HUES64 (cell line): Measurements from ENCODE around the gene BHLHE41.
A peak's percentile ranks its signal among the peaks of the same experiment; 100 is the strongest.

Experiments used
- H3K27ac ChIP-seq: 2 replicates; pipeline ENCODE4 v1.7.0; 2013; ENCODE audit warnings: low read depth, low read length, inconsistent platforms
- H3K27me3 ChIP-seq: 2 replicates; pipeline ENCODE4 v1.6.1; 2013; ENCODE audit warnings: mild to moderate bottlenecking, low read length; ENCODE audit not compliant: insufficient read depth
- H3K36me3 ChIP-seq: 2 replicates; pipeline ENCODE4 v1.6.1; 2013; ENCODE audit warnings: mild to moderate bottlenecking, low read length; ENCODE audit not compliant: insufficient read depth
- H3K4me1 ChIP-seq: 2 replicates; pipeline ENCODE4 v1.6.1; 2013; ENCODE audit warnings: mild to moderate bottlenecking, low read length, moderate library complexity; ENCODE audit not compliant: insufficient read depth
- H3K4me3 ChIP-seq: 2 replicates; pipeline ENCODE4 v1.5.1; 2013; ENCODE audit warnings: mild to moderate bottlenecking, low read length, moderate library complexity
- H3K9ac ChIP-seq: 2 replicates; pipeline ENCODE4 v1.6.1; 2013; ENCODE audit warnings: mild to moderate bottlenecking, low read depth, low read length
- H3K9me3 ChIP-seq: 2 replicates; pipeline ENCODE4 v1.6.1; 2013; ENCODE audit warnings: low read depth, low read length; ENCODE audit not compliant: insufficient read depth
- WGBS: fragments of 150-250, 120-280 bp; methylation state at CpG from one replicate; pipeline ENCODE4 v1.1.7; 2013; ENCODE audit warnings: missing lambda C conversion rate; 5-methylcytosine and 5-hydroxymethylcytosine counted together

The BHLHE41 gene

DNA sequence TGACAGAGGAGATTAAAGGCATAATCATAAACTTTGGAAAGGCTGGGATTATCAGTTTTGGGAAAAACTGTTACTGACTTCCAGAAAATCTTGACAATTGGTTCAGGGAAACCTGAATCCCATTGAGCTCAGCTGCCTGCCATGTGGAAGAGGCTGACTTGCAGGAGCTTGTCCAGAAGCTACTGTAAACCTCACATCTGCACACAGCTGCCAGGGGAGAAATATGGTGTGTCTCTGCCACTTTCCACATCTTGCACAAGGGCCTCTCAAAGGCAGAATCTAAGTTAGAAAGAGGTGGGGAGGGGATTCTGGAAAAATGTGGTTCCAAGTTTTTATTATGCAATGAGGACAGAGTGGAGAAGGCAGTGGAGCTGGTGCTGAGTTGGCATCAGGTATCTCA is 8.7 kb upstream of the BHLHE41 start:
- H3K27ac ChIP-seq = no peak overlapping the region
- no peak overlapping the region for H3K4me3 ChIP-seq
- peaks cover 44% of the 10 kb centered on the region for H3K27me3 ChIP-seq
- no peaks in the 10 kb centered on the region for H3K9me3 ChIP-seq
- H3K36me3 ChIP-seq = no peaks in the 10 kb centered on the region
- no peak overlapping the region for H3K9ac ChIP-seq
- H3K4me1 ChIP-seq = 0 out of 2 replicates have a peak, but pooled peaks cover 5% of the 10 kb centered on the region

DNA sequence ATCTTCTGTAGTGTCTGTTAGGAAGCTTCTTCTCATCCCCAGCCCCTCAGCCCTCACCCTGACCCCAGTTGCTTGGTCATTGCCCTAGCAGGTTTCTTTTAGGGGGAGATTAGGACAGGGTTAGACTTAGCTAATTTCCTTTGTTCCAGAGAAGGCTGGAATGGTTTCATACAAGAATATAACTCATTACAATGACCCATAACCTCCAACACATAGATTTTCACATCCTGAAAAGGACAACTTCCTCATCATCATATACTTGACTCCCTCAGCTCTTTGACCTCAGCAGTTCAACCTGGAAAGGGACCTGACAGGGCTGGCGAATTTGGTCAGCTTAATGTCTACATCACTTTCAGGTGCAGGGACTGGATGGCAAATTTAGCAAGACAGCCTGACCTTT is 8.0 kb upstream of the BHLHE41 start:
- Histone ChIP-seq H3K4me3 (no peak overlapping the region), H3K4me1 (0 out of 2 replicates have a peak, but pooled peaks cover 5% of the 10 kb centered on the region), H3K9ac (no peak overlapping the region), H3K27ac (no peak overlapping the region), H3K27me3 (peaks cover 51% of the 10 kb centered on the region), H3K36me3 (no peaks in the 10 kb centered on the region), H3K9me3 (no peaks in the 10 kb centered on the region)
- WGBS = 84% methylated on average over 1 of the region's 1 CpG

DNA sequence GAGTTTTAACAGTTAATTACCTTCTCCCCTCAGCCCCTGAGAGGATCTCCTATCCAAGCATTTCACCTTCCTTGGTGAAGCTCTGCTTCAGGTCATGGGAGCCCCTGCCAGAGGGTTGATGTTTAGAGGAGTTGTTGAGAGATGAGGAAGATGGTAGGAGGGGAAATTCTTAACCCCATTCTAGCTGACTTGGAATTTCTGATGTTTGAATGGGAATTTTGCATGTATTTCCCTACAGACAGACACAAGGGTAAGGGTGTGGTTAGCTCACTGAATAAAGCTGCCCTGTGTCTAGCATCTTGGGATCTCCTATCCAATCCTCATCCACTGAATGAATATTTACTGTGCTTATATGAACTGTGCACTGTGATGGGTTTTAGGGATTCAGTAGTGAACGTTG is 7.1 kb upstream of the BHLHE41 start:
- Histone ChIP-seq H3K36me3 (no peaks in the 10 kb centered on the region), H3K27me3 (peaks cover 60% of the 10 kb centered on the region), H3K4me1 (peaks cover 9% of the 10 kb centered on the region; the same call in 1 of the 2 replicates), H3K4me3 (no peak overlapping the region), H3K27ac (no peak overlapping the region), H3K9me3 (no peaks in the 10 kb centered on the region), H3K9ac (no peak overlapping the region)
- no CpG with 5 or more reads among the region's 1 CpG for WGBS

DNA sequence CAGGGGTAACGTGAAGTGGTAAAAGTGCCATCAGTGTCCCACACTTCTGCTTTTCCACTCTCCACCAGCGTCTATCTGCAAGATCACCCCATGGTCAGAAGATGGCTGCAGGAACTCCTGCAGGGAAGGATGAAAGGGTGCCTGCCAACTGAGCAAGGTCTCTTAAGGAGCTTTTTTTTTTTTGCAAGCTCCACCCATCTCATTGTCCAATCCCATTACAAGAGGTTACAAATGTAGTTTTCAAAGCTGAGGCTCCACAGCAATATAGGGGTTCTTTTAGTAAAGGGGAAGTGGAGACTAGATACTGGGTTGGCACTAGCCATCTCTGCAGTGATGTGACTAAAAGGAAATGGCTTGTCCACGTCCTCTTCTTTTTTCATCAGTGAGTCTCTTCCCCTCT is 5.9 kb upstream of the BHLHE41 start:
- H3K27me3 ChIP-seq = peaks cover 72% of the 10 kb centered on the region
- no peak overlapping the region for H3K9ac ChIP-seq
- no peak overlapping the region for H3K4me3 ChIP-seq
- no peaks in the 10 kb centered on the region for H3K36me3 ChIP-seq
- no peaks in the 10 kb centered on the region for H3K9me3 ChIP-seq
- WGBS = 79% methylated on average over 3 of the region's 3 CpGs
- peaks cover 12% of the 10 kb centered on the region; the same call in 1 of the 2 replicates for H3K4me1 ChIP-seq
- H3K27ac ChIP-seq = no peak overlapping the region

DNA sequence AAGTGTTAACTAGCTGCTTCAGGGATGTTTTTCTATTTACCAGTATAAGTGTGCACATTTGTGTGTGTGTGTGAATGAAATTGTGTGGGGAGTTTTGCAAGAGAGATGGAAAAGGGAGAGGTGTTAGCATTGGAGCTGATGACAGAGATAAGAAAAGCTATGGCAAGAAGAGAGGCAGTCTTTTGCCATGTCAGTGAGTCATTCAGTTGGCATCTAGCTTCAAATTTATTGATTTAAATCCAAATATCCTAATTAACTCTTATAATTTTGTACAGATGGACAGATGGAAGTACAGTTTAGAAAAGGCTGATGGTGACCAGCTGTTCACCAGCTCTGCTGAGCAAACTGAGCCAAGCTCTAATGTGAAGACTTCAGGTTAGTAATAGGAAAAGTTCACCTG is 3.3 kb upstream of the BHLHE41 start:
- H3K4me1 ChIP-seq = peaks cover 22% of the 10 kb centered on the region
- no peak overlapping the region for H3K9ac ChIP-seq
- no peak overlapping the region for H3K4me3 ChIP-seq
- no peaks in the 10 kb centered on the region for H3K9me3 ChIP-seq
- H3K36me3 ChIP-seq = no peaks in the 10 kb centered on the region
- peaks cover 90% of the 10 kb centered on the region for H3K27me3 ChIP-seq
- no peak overlapping the region for H3K27ac ChIP-seq

DNA sequence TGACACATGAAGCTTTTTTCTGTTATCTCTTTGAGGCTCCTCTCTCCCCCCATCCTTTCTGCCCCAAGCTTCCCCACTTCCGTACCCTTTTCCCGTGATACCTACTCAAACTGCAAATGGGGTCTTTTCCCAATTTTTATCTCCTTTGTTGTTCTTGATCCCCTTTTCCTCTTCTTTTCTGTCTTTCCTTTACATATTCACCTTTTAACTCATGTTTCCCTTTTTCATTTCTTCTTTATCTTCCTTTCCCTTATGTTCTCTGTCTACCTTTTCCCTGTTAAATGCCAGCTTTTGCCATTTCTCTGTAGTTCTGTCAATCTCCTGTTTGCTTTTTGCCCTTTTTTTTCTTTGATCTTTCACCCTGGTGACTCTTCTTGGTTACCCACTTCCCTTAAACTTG is 2.6 kb upstream of the BHLHE41 start:
- 41% methylated on average over 2 of the region's 2 CpGs for WGBS
- Histone ChIP-seq H3K4me3 (peak overlapping the region; percentile 65; the same call in 1 of the 2 replicates), H3K4me1 (peaks cover 26% of the 10 kb centered on the region), H3K9me3 (no peaks in the 10 kb centered on the region), H3K9ac (no peak overlapping the region), H3K27me3 (peaks cover 97% of the 10 kb centered on the region), H3K36me3 (no peaks in the 10 kb centered on the region), H3K27ac (no peak overlapping the region)

DNA sequence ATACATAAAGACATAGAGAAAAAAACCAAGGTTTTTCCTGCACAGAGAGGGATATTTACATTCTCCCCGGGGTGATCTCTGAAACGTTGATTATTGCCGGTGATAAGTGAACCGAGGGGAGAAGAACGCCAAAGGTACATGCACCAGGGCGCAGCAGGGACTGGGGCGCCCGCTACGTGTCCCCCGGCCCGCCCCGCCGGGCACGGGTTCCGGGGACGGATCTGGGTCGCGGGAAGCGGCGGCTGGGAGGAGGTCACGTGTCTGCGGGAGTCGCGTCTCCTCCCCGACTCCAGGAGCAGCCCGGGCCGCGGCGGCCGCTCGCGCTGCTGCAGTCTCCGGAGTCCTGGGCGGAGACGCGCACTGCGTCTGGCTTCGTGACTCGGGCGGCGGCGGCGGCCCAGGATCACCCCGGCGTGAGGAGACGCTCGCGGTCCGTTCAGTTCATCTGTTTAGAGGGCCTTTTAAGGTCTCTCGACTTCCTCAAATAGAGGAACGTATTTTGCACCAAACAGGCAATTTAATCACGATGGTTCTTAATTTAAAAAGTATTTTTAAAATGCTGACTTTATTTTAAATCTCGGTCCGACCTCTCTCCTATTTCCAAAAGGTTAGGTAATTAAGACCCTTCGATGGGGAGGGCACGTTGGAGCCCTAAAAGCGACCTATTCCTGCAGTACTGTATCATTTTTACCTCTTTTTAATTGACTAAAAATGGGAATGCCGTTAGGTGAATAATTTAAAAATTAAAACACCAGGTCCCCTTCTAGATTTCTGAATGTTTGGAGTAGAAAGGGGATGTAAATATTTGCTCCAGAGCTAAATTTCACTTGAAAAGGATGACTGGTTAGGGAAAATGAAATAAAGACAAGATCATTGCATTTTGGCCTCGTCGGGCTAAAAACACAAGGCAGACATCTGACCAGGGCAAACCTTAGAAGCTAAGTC is 1.8 kb upstream of the BHLHE41 start:
- Histone ChIP-seq H3K9ac (peak overlapping the region; percentile 4; the same call in 1 of the 2 replicates), H3K4me3 (peak overlapping the region; percentile 65), H3K4me1 (peaks cover 28% of the 10 kb centered on the region), H3K9me3 (no peaks in the 10 kb centered on the region), H3K27ac (no peak overlapping the region), H3K36me3 (no peaks in the 10 kb centered on the region), H3K27me3 (peaks cover 97% of the 10 kb centered on the region)
- WGBS = 2% methylated on average over 56 of the region's 60 CpGs

DNA sequence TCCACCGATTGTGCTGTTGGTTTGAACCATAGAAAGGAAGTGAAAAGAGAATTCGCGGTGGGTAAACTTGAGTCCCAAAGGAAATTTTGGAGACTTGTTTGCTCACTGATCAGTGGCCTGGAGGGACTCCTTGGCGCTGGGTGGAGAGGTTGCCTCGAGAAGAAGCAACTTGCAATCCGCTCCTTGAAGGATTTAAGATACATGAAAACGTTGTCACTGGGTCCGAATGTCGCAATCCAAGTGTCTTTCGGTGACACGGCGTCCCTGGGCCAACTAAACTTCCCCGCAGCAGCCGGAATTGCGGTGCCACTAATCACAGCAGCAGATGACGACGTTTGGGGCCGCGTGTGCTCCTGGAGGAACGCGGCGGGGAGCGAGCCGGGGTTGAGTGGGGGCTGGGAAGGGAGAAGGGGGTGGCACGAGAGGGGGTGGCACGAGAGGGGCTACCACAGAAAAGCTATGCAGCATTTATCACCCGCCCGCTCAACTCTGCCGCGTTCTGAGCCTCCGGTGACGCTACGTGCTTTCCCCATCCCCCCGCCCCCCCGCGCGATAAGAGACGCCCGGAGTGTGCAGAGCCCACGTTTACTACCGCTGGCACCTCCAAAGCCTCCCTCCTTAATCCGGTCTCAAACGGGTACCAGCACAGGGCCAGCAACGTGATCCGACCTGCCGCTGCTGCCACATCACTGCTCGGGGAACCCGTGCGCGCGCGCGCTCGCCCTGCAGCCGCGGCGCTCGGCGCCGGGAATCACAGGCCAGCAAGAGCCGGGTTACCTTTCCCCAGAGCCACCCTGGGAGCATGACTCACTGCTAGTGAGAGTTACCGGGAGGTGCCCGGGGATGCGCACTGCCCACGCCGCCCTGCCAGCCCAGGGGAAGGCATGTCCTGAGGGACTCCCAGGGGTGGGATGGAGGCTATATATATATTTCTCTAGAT is 833 bp upstream of the BHLHE41 start:
- under 1% methylated on average over 66 of the region's 66 CpGs for WGBS
- Histone ChIP-seq H3K36me3 (no peaks in the 10 kb centered on the region), H3K27me3 (peaks cover 98% of the 10 kb centered on the region), H3K9me3 (no peaks in the 10 kb centered on the region), H3K4me1 (peaks cover 35% of the 10 kb centered on the region), H3K27ac (no peak overlapping the region), H3K9ac (peak overlapping the region; percentile 4; the same call in 1 of the 2 replicates), H3K4me3 (peak overlapping the region; percentile 65)

DNA sequence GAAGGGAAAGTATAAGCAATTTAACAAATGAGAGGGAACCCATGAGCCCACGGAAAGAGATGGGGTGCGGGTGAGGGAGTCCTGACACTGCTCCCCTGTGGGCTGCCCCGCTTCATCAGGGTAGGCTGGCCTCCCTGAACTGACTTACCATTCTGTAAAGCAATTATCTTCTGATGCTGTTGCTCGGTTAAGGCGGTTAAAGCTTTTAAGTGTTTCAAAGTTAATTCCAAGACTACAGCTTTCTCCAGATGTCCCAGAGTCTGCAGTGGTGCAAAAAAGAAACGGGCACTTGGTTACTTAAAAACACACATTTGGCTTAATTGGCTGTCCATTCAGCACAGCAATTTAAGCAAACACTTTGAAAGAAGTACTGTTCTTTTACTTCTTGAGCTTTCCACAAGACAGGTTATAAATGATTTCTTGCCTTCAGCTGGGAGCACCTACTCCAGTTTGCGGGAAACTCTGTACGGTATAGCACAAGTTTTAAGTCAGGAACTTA is 1.3 kb downstream of the BHLHE41 start:
- no peaks in the 10 kb centered on the region for H3K9me3 ChIP-seq
- peaks cover 95% of the 10 kb centered on the region for H3K27me3 ChIP-seq
- H3K36me3 ChIP-seq = no peaks in the 10 kb centered on the region
- peaks cover 40% of the 10 kb centered on the region for H3K4me1 ChIP-seq
- H3K4me3 ChIP-seq = peak overlapping the region; percentile 58
- WGBS = 17% methylated on average over 8 of the region's 8 CpGs
- no peak overlapping the region for H3K27ac ChIP-seq
- H3K9ac ChIP-seq = no peak overlapping the region

DNA sequence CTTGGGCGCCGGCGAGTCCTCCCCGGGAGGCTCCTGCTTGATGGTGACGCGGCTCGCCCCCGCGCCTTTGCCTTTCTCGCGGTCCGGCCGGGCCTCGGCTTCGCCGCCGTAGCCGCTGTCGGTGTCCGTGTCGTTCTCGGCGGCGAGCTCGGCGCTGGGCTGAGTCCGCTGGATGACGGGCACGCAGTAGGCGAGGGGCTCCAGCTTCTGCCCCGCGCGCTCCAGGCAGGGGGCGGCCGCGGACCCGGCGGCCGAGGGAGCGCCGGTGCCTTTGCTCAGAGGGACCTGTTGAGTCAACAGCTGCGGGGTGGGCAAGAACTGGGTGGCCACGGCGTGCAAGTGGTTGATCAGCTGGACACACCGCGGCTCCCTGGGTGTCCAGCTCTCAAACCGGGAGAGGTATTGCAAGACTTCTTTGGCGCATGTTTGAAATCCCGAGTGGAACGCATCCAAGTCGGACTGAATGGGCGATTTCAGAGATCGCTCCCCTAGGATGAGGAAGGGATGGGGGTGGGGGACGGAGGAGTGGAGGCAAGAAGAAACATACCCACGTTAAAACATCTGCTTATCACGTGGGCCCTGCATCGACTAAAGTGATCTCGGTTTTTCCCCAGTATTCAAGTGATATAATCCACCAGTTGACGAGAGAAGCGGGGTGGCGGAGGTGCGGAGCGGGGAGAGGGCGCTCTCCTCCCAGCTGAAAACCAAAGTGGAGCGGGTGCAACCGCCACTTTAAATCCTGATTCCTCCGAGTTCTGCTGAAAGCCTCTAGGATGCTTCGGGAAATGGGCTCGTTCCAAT is 2.0 kb downstream of the BHLHE41 start:
- H3K4me3 ChIP-seq = peak overlapping the region; percentile 58
- no peak overlapping the region for H3K27ac ChIP-seq
- no peaks in the 10 kb centered on the region for H3K9me3 ChIP-seq
- peaks cover 94% of the 10 kb centered on the region for H3K27me3 ChIP-seq
- peak overlapping the region; percentile 19; the same call in 1 of the 2 replicates for H3K9ac ChIP-seq
- no peaks in the 10 kb centered on the region for H3K36me3 ChIP-seq
- WGBS = under 1% methylated on average over 69 of the region's 69 CpGs
- peaks cover 43% of the 10 kb centered on the region for H3K4me1 ChIP-seq
